ENCODE results near the gene ARMC10.
"Not testable (repeated sequence)": the region's sequence is repeated elsewhere in the genome, so short reads cannot be mapped to it uniquely, and the experiment has no call there.

- TF ChIP-seq CTCF (conservative IDR thresholded peaks at IDR 0.05; ENCODE audit: low read depth, low read length); EZH2 (IDR thresholded peaks at IDR 0.05; ENCODE audit: low read length, unreplicated experiment); EZH2phosphoT487 (IDR thresholded peaks at IDR 0.05; ENCODE audit: borderline replicate concordance, low read length): not testable (repeated sequence)
Measured at GRCh38 chr7:103078226-103078625, 3.3 kb downstream of the ARMC10 start.
